HepG2 (cell line): ENCODE measurements around the gene ANKS3. TPM values are rescaled to one million over a fixed set of nuclear protein-coding genes. Genes with fewer than 3 reads are reported as not detected.

Experiments
- ATAC-seq: fragments of 200-7000 bp; cut with Tn5 transposase; 3 replicates; pipeline ENCODE4 v1.9.1; 2020; ENCODE audit warnings: mild to moderate bottlenecking, moderate library complexity
- BruUV-seq: library from RNA; stranded (reverse); fragments of 400-500 nt; replicated peaks from 2 replicates; lab custom pipeline; 2021; lab: Mats Ljungman, UMichigan
- CTCF ChIA-PET: fragments of 300-600 bp; formaldehyde crosslinking; extraction: SDS; loops from one replicate; lab custom pipeline; 2021; ENCODE audit warnings: low total read pairs, inconsistent platforms, low intra/inter-chr PET ratio; lab: Yijun Ruan, JAX
- POLR2A ChIA-PET: fragments of 350-600 bp; sonication (Branson Sonifier 250); formaldehyde crosslinking; loops from one replicate; lab custom pipeline; 2020; ENCODE audit warnings: antibody characterized with exemption, inconsistent platforms; lab: Yijun Ruan, JAX
- DNase-seq: peaks from one replicate; pipeline ENCODE4 v3.0.0-alpha.2; 2015; ENCODE audit warnings: low spot score
- FAIRE-seq: peaks from 3 replicates; lab custom pipeline; 2011; peaks lifted over from hg19 to GRCh38; lab: Jason Lieb, UNC
- H2AFZ ChIP-seq: one replicate; pipeline ENCODE4 v1.6.1; 2011; ENCODE audit warnings: low read length, inconsistent platforms
- H3K27ac ChIP-seq: fragments of 300-600 bp; 3 replicates; pipeline ENCODE4 v1.8.0; 2011; ENCODE audit warnings: mixed run types, mild to moderate bottlenecking, mixed read lengths, low read length, inconsistent platforms; ENCODE audit not compliant: insufficient read depth; ENCODE audit errors: extremely low read length
- H3K27me3 ChIP-seq, 2 experiments: fragments of 200-600 bp in 1 of 2; 2 replicates in 1 of 2; 3 replicates in 1 of 2; pipeline versions ENCODE4 v1.6.0 to v1.8.0; 2011; ENCODE audit warnings: low read length in 2 of 2, mild to moderate bottlenecking in 2 of 2, moderate library complexity in 2 of 2, inconsistent platforms in 1 of 2; ENCODE audit not compliant: insufficient read depth in 2 of 2, control insufficient read depth in 1 of 2
- H3K36me3 ChIP-seq, 2 experiments: fragments of 200-600 bp in 1 of 2; replicated peaks in 1 of 2; 2 replicates in 1 of 2; 3 replicates in 1 of 2; pipeline versions ENCODE4 v1.5.1 to v1.8.0; 2011; ENCODE audit warnings: low read length in 2 of 2, inconsistent platforms in 1 of 2; ENCODE audit not compliant: insufficient read depth in 2 of 2, control insufficient read depth in 1 of 2
- H3K4me1 ChIP-seq: 2 replicates; pipeline ENCODE4 v1.5.1; 2012; ENCODE audit warnings: low read length, inconsistent platforms; ENCODE audit not compliant: insufficient read depth
- H3K4me2 ChIP-seq: 2 replicates; pipeline ENCODE4 v1.6.0; 2011; ENCODE audit warnings: low read depth, low read length, inconsistent platforms
- H3K4me3 ChIP-seq, 3 experiments: fragments of 200-600 bp in 1 of 3; sonication (generic), shearing (Covaris generic) in 1 of 3; replicated peaks in 1 of 3; 2 replicates each; pipeline ENCODE4 v1.5.1; 2011 to 2016; ENCODE audit warnings: low read length in 3 of 3, inconsistent platforms in 2 of 3, low read depth in 2 of 3, mild to moderate bottlenecking in 2 of 3, control low read depth in 1 of 3, mixed read lengths in 1 of 3; ENCODE audit not compliant: insufficient read depth in 1 of 3
- H3K79me2 ChIP-seq: one replicate; pipeline ENCODE4 v1.6.1; 2011; ENCODE audit warnings: low read length, inconsistent platforms; ENCODE audit not compliant: insufficient read depth
- H3K9ac ChIP-seq: 2 replicates; pipeline ENCODE4 v1.6.0; 2011; ENCODE audit warnings: mild to moderate bottlenecking, low read depth, low read length, inconsistent platforms; ENCODE audit not compliant: insufficient read depth
- H3K9me3 ChIP-seq: 2 replicates; pipeline ENCODE4 v1.5.1; 2012; ENCODE audit warnings: mild to moderate bottlenecking, low read length
- H4K20me1 ChIP-seq: 2 replicates; pipeline ENCODE4 v1.6.0; 2011; ENCODE audit warnings: inconsistent platforms, mild to moderate bottlenecking, low read length, moderate library complexity; ENCODE audit not compliant: insufficient read depth
- ARNT2 ChIP-seq: sonication (generic); formaldehyde crosslinking; IDR thresholded peaks from 2 replicates; pipeline ENCODE4 v1.8.0; 2022; ENCODE audit warnings: mild to moderate bottlenecking, low read depth, missing genetic modification reagents, moderate library complexity
- ATAD3A ChIP-seq: sonication (generic); formaldehyde crosslinking; IDR thresholded peaks from 2 replicates; pipeline ENCODE4 v1.4.0; 2020; ENCODE audit warnings: missing genetic modification reagents
- FOSL1 ChIP-seq: sonication (generic); formaldehyde crosslinking; IDR thresholded peaks from 2 replicates; pipeline ENCODE4 v1.9.0; 2021; ENCODE audit warnings: missing genetic modification reagents, borderline replicate concordance
- HNRNPH1 ChIP-seq: fragments of 200-400 bp; formaldehyde crosslinking; optimal IDR thresholded peaks from 2 replicates; pipeline ENCODE3; 2017; ENCODE audit warnings: mild to moderate bottlenecking, low read depth, low read length
- ISX ChIP-seq: sonication (generic); formaldehyde crosslinking; conservative IDR thresholded peaks from 2 replicates; pipeline ENCODE4 v1.5.0; 2020; ENCODE audit warnings: missing genetic modification reagents
- KDM6A ChIP-seq: IDR thresholded peaks from 2 replicates; pipeline ENCODE4 v1.6.1; 2016; ENCODE audit warnings: low read depth
- NAIF1 ChIP-seq: sonication (generic); formaldehyde crosslinking; IDR thresholded peaks from 2 replicates; pipeline ENCODE4 v1.5.0; 2020; ENCODE audit warnings: mild to moderate bottlenecking, missing genetic modification reagents, borderline replicate concordance
- NFIC ChIP-seq: IDR thresholded peaks from 2 replicates; pipeline ENCODE4 v1.6.1; 2012; ENCODE audit warnings: mild to moderate bottlenecking, low read length, inconsistent platforms
- NR2F1 ChIP-seq, 2 experiments: fragments of 450-650 bp in 1 of 2; formaldehyde crosslinking in 1 of 2; IDR thresholded peaks; 2 replicates each; pipeline versions ENCODE4 v1.5.0 to v1.6.1; 2016 to 2020; ENCODE audit warnings: mild to moderate bottlenecking in 1 of 2, missing compliant biosample characterization in 1 of 2, missing genetic modification reagents in 1 of 2, moderate library complexity in 1 of 2
- PPARG ChIP-seq: conservative IDR thresholded peaks from 2 replicates; pipeline ENCODE4 v1.6.1; 2016; ENCODE audit warnings: missing biosample characterization, missing genetic modification reagents
- PRMT3 ChIP-seq: sonication (generic); formaldehyde crosslinking; IDR thresholded peaks from 2 replicates; pipeline ENCODE4 v1.8.1; 2022; ENCODE audit warnings: low read depth, mild to moderate bottlenecking, moderate library complexity, missing genetic modification reagents, borderline replicate concordance
- SCMH1 ChIP-seq: sonication (generic); formaldehyde crosslinking; IDR thresholded peaks from 2 replicates; pipeline ENCODE4 v1.9.0; 2021; ENCODE audit warnings: missing genetic modification reagents, mild to moderate bottlenecking, borderline replicate concordance
- ZFP1 ChIP-seq: IDR thresholded peaks from 2 replicates; pipeline ENCODE4 v1.6.1; 2016
- ZKSCAN5 ChIP-seq: sonication (generic); formaldehyde crosslinking; IDR thresholded peaks from 2 replicates; pipeline ENCODE4 v1.5.1; 2020; ENCODE audit warnings: mild to moderate bottlenecking, missing genetic modification reagents
- ZNF232 ChIP-seq: sonication (generic); formaldehyde crosslinking; IDR thresholded peaks from 2 replicates; pipeline ENCODE4 v1.4.0; 2020; ENCODE audit warnings: missing genetic modification reagents, borderline replicate concordance
- ZNF597 ChIP-seq: sonication (generic); formaldehyde crosslinking; IDR thresholded peaks from 2 replicates; pipeline ENCODE4 v1.5.0; 2020; ENCODE audit warnings: missing genetic modification reagents
- WGBS: methylation state at CpG from one replicate; pipeline ENCODE4 v1.1.6; 2017; ENCODE audit warnings: low lambda C conversion rate; 5-methylcytosine and 5-hydroxymethylcytosine counted together
- in situ Hi-C: cut with HindIII; loops from 2 replicates; pipeline ENCODE4 v1.10.0; 2017; ENCODE audit warnings: low pct_unique_long_range_greater_than_20kb; ENCODE audit not compliant: extremely low pct_ligation_motif_present
- intact Hi-C: fragments of 100-400 bp; cut with micrococcal nuclease; formaldehyde crosslinking; loops from one replicate; pipeline ENCODE4 v1.10.0; 2022; ENCODE audit not compliant: unreplicated experiment
- polyA plus RNA-seq, 8 experiments: library from polyadenylated mRNA; depleted of rRNA in 3 of 8; stranded (reverse) in 7 of 8; unstranded in 1 of 8; fragments of >200 nt; fragmentation: Illumina TruSeq in 4 of 8; extraction: Trizol in 4 of 8; gene quantifications; 2 replicates each; pipeline versions ENCODE4 v1.2.1 to v1.2.3, GENCODE V29; 2011 to 2016; ENCODE audit warnings: low read depth in 4 of 8, missing spikeins in 1 of 8, mixed read lengths in 1 of 8; ENCODE audit not compliant: insufficient read depth in 1 of 8
- total RNA-seq, 5 experiments: library from RNA; depleted of rRNA; stranded (reverse); fragments of >200 nt; fragmentation: Illumina TruSeq; extraction: Trizol; gene quantifications; 2 replicates each; pipeline ENCODE4 v1.2.3, GENCODE V29; 2016; ENCODE audit warnings: low read depth in 1 of 5

ANKS3 gene
- total and polyA plus RNA-seq, 2 of the 13 experiments (the other 11 are each of a cell fraction or from before 2014, with no cell fraction given), result 11.4 to 15.9 TPM

GRCh38 chr16:4718466-4718865 lies 15.6 kb downstream of the ANKS3 start:
- no peak overlapping the region for H3K4me2 ChIP-seq
- ATAC-seq, result no peak
- H3K27ac ChIP-seq, result no peak overlapping the region
- no peaks in the 10 kb centered on the region for H3K4me1 ChIP-seq
- ChIA-PET POLR2A (interaction anchor here (1.5 kb wide), 1 partner anchor 16 kb away, joined by 3 read pairs; the partner anchor contains the start of genes ANKS3 and DNAAF8), CTCF (no interaction called here)
- H3K27me3 ChIP-seq, result no peaks in the 10 kb centered on the region
- TF ChIP-seq NFIC (no peak), NR2F1 (CRISPR knock-in tag; IDR thresholded peaks at IDR 0.05) (no peak), ZNF597 (no peak), PRMT3 (CRISPR knock-in tag) (no peak), ATAD3A (no peak), ZNF232 (CRISPR knock-in tag) (no peak), ARNT2 (no peak), ZFP1 (CRISPR knock-in tag) (no peak), HNRNPH1 (no peak), ISX (CRISPR knock-in tag) (no peak), NAIF1 (CRISPR knock-in tag) (no peak), ZKSCAN5 (CRISPR knock-in tag) (no peak), KDM6A (CRISPR knock-in tag) (no peak), SCMH1 (CRISPR knock-in tag) (no peak), FOSL1 (CRISPR knock-in tag) (no peak), PPARG (no peak)
- TF ChIP-seq, all 625 proteins: peak for 0
- no peaks in the 10 kb centered on the region for H4K20me1 ChIP-seq
- no peak overlapping the region for H3K9ac ChIP-seq
- H3K36me3 ChIP-seq, result peaks cover 8 to 27% of the 10 kb centered on the region in 2 experiments; a peak in 4 of 5 replicates
- in situ Hi-C loops (no loop called here), intact Hi-C loops (loop anchor here (5.0 kb wide), 1 partner anchor 239 kb away; the partner anchor contains the start of gene SEC14L5)
- no peaks in the 10 kb centered on the region for H3K9me3 ChIP-seq
- H2AFZ ChIP-seq, result no peak overlapping the region
- FAIRE-seq, result no peak
- WGBS, result 80% methylated on average over 1 of the region's 5 CpGs
- no peak for DNase-seq
- BruUV-seq, result no TSS peak
- no peaks in the 10 kb centered on the region for H3K79me2 ChIP-seq
- H3K4me3 ChIP-seq, result no peak overlapping the region
